Sigmoid colon (tissue), 4 donors: ENCODE data around the gene TRIM69.

Source experiments
- EP300 ChIP-seq, 4 donors: sonication (generic); formaldehyde crosslinking; IDR thresholded peaks; one replicate each; pipeline ENCODE4 v1.6.1; 2017; ENCODE audit warnings: antibody characterized with exemption in 4 of 4
- POLR2A ChIP-seq, 2 donors: fragments of 450-650 bp; IDR thresholded peaks; one replicate each; pipeline ENCODE4 v1.6.1; 2016; ENCODE audit warnings: antibody characterized with exemption in 2 of 2, mild to moderate bottlenecking in 2 of 2, moderate library complexity in 2 of 2
- POLR2AphosphoS5 ChIP-seq, 4 donors: sonication (generic); formaldehyde crosslinking; IDR thresholded peaks; one replicate each; pipeline ENCODE4 v1.6.1; 2017; ENCODE audit warnings: antibody characterized with exemption in 4 of 4
- TF ChIP-seq, protein P1 (sequence below), 4 experiments: fragments of 450-650 bp in 3 of 4; fragments of 200-600 bp in 1 of 4; IDR thresholded peaks; one replicate each; pipeline ENCODE4 v1.5.1; 2016 to 2019; ENCODE audit warnings: antibody characterized with exemption in 4 of 4, mild to moderate bottlenecking in 3 of 4, moderate library complexity in 2 of 4

DNA sequence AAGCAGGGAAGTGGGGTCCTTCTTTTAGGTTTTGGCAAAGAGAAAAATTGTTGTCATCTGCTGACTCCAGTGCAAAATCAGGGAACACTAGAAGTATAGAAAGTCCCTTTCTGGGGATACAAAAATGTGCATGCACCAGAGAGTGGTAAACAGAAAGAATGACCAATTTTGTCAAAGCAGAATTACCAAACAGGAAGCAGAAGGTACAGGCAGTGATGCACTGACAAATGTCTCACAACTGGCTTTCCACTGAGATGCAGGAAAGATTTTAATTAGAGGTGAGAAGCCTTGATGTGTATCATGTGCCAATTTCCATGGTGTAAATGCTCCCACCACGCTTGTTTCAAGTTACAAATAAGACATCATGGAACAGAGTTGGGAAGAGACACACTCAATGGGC, 66.0 kb downstream of the TRIM69 start:
- TF ChIP-seq, protein P1, sequence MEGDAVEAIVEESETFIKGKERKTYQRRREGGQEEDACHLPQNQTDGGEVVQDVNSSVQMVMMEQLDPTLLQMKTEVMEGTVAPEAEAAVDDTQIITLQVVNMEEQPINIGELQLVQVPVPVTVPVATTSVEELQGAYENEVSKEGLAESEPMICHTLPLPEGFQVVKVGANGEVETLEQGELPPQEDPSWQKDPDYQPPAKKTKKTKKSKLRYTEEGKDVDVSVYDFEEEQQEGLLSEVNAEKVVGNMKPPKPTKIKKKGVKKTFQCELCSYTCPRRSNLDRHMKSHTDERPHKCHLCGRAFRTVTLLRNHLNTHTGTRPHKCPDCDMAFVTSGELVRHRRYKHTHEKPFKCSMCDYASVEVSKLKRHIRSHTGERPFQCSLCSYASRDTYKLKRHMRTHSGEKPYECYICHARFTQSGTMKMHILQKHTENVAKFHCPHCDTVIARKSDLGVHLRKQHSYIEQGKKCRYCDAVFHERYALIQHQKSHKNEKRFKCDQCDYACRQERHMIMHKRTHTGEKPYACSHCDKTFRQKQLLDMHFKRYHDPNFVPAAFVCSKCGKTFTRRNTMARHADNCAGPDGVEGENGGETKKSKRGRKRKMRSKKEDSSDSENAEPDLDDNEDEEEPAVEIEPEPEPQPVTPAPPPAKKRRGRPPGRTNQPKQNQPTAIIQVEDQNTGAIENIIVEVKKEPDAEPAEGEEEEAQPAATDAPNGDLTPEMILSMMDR (IDR thresholded peaks at IDR 0.05), result no peak
- TF ChIP-seq POLR2AphosphoS5 (IDR thresholded peaks at IDR 0.05), result no peak
- TF ChIP-seq POLR2A (IDR thresholded peaks at IDR 0.05), result no peak
- TF ChIP-seq EP300 (IDR thresholded peaks at IDR 0.05), result no peak
